ENCODE results near the gene RAMACL.

GRCh38 chr6:166586424-166587156 lies at the start of gene RAMACL:
- TF ChIP-seq CTCF (IDR thresholded peaks at IDR 0.05) (no peak), POLR2A (IDR thresholded peaks at IDR 0.05) (no peak)
